ENCODE results near the gene MPEG1.

The MPEG1 gene

DNA sequence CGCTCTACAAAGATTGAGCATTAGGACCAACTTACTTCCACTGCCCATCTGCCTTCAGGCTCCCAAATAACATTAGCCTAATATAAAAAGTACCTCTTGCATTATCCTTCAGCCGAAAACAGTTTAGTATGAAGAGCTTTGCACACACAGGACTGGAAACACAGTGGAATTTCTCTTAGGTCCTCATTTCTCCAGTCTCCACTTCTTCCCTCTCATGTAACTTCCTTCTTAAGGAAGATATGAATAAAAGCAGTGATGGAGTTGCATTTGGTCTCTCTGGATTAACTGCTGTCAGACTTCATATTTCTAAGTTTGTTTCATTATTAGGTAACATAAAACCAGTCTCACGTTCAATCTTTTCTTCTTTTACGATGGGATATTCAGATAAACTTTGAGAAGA, 5.6 kb upstream of the MPEG1 start:
- no peaks in the 10 kb centered on the region for H3K27me3 ChIP-seq (ENCODE audit: insufficient read depth, low read length, poor library complexity, severe bottlenecking)
- H3K9ac ChIP-seq (ENCODE audit: low read depth, low read length, poor library complexity, severe bottlenecking) = no peak overlapping the region
- no peak for TF ChIP-seq EZH2phosphoT487 (IDR thresholded peaks at IDR 0.05; ENCODE audit: borderline replicate concordance)
- TF ChIP-seq, protein P1, sequence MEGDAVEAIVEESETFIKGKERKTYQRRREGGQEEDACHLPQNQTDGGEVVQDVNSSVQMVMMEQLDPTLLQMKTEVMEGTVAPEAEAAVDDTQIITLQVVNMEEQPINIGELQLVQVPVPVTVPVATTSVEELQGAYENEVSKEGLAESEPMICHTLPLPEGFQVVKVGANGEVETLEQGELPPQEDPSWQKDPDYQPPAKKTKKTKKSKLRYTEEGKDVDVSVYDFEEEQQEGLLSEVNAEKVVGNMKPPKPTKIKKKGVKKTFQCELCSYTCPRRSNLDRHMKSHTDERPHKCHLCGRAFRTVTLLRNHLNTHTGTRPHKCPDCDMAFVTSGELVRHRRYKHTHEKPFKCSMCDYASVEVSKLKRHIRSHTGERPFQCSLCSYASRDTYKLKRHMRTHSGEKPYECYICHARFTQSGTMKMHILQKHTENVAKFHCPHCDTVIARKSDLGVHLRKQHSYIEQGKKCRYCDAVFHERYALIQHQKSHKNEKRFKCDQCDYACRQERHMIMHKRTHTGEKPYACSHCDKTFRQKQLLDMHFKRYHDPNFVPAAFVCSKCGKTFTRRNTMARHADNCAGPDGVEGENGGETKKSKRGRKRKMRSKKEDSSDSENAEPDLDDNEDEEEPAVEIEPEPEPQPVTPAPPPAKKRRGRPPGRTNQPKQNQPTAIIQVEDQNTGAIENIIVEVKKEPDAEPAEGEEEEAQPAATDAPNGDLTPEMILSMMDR (conservative IDR thresholded peaks at IDR 0.05; ENCODE audit: low read length) = no peak
- peaks cover 7% of the 10 kb centered on the region for H3K4me1 ChIP-seq (ENCODE audit: insufficient read depth, low read length, poor library complexity, severe bottlenecking)
- no peaks in the 10 kb centered on the region for H3F3A ChIP-seq (ENCODE audit: low read depth)
- no peaks in the 10 kb centered on the region for H3K36me3 ChIP-seq (ENCODE audit: insufficient read depth, low read length)
- H2AFZ ChIP-seq (ENCODE audit: low read length) = no peak overlapping the region
- no peak overlapping the region for H3K4me2 ChIP-seq (ENCODE audit: low read depth, low read length, poor library complexity, severe bottlenecking)
- no peaks in the 10 kb centered on the region for H3K79me2 ChIP-seq (ENCODE audit: insufficient read depth, low read length)
- H3K4me3 ChIP-seq (ENCODE audit: low read length, poor library complexity, severe bottlenecking) = no peak overlapping the region
- no peaks in the 10 kb centered on the region for H4K20me1 ChIP-seq (ENCODE audit: insufficient read depth, low read length, poor library complexity, severe bottlenecking)
- no peaks in the 10 kb centered on the region for H3K9me3 ChIP-seq (ENCODE audit: insufficient read depth, low read depth, low read length)
- no peaks in the 10 kb centered on the region for H3K9me2 ChIP-seq (replicated peaks; ENCODE audit: low read depth, low read length)

DNA sequence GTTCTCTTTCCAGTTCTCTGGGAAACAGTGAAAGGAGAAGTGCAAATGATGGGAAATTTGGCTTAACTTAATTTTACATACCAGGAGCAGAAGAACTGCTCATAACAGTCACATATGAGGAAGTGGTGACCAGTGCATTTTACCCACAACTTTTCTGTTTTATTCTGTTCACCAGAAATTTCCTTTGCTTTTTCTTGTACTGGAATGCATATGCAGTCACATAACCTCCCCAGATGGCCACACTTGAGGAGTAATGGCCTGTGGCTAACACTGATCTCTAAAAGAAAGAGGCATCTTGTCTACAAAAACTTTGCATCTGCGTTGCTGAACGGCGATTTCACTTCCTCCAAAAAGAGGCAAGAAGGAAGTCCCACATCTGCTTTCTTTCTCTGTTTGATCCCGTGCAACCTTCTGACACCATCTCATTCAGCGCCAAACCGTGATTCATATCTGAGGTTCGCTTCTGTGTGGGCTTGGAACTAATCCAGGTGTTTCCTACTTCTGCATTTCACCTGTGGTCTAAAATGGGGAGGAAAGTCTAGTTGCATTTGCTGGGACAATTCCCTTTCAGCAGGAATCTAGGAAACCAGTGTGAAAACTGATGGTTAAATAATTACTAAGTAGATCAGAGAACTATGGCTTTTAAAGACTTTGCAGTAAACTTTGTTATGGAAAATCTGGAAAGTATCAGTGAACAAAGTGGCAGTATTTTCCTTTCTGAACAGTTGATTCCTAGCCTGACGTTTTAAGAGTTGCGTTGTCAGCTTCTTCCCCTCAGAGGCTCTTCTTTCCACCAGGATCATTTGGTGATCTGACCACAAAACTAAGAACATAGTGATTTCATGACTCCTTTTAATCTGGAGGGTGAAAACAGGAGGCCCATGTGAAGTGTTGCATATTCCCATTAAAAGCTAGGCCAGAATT, 4.2 kb upstream of the MPEG1 start:
- Histone ChIP-seq H3K9me2 (replicated peaks; ENCODE audit: low read depth, low read length) (no peaks in the 10 kb centered on the region), H3K4me3 (ENCODE audit: low read length, poor library complexity, severe bottlenecking) (no peak overlapping the region), H3K9me3 (ENCODE audit: insufficient read depth, low read depth, low read length) (no peaks in the 10 kb centered on the region), H3K27me3 (ENCODE audit: insufficient read depth, low read length, poor library complexity, severe bottlenecking) (no peaks in the 10 kb centered on the region), H2AFZ (ENCODE audit: low read length) (peak overlapping the region; percentile 34), H3K79me2 (ENCODE audit: insufficient read depth, low read length) (no peaks in the 10 kb centered on the region), H3K4me1 (ENCODE audit: insufficient read depth, low read length, poor library complexity, severe bottlenecking) (peaks cover 7% of the 10 kb centered on the region), H3K36me3 (ENCODE audit: insufficient read depth, low read length) (no peaks in the 10 kb centered on the region), H3K9ac (ENCODE audit: low read depth, low read length, poor library complexity, severe bottlenecking) (no peak overlapping the region), H3K4me2 (ENCODE audit: low read depth, low read length, poor library complexity, severe bottlenecking) (no peak overlapping the region), H4K20me1 (ENCODE audit: insufficient read depth, low read length, poor library complexity, severe bottlenecking) (no peaks in the 10 kb centered on the region), H3F3A (ENCODE audit: low read depth) (no peaks in the 10 kb centered on the region)
- TF ChIP-seq, protein P1 (conservative IDR thresholded peaks at IDR 0.05; ENCODE audit: low read length) = no peak
- TF ChIP-seq EZH2phosphoT487 (IDR thresholded peaks at IDR 0.05; ENCODE audit: borderline replicate concordance) = no peak

DNA sequence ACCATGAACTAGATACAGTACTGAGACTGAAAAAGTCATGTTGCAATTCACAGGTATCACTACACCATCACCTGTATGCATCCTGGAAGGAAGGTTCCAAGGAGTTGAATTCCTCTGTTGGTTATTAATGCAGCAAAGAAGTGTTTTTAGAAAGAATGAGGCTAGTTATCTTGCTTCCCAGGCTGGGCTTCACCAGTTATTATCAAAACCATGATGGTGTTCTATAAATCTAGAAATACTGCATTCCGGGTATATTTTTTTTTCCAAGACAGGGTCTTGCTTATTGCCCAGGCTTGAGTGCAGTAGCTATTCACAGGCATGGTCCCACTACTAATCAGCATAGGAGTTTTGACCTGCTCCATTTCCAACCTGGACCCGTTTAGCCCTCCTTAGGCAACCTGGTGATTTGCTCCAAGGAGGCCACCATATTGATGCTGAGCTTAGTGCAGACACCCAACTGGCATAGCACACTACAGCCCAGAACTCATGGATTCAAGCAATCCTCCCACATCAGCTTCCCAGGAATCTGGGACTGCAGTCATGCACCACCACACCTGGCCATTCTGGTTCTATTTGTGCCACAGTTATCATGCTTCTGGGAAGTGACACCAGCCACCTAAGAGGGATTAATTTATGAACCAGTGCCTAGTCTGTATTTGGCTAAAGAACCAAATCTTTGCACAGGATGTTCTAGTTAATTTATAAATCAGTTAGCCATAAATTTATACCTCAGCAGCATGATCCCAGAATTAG, 1.6 kb upstream of the MPEG1 start:
- H3K9ac ChIP-seq (ENCODE audit: low read depth, low read length, poor library complexity, severe bottlenecking) = no peak overlapping the region
- no peaks in the 10 kb centered on the region for H3K9me2 ChIP-seq (replicated peaks; ENCODE audit: low read depth, low read length)
- no peaks in the 10 kb centered on the region for H3K9me3 ChIP-seq (ENCODE audit: insufficient read depth, low read depth, low read length)
- H3K4me2 ChIP-seq (ENCODE audit: low read depth, low read length, poor library complexity, severe bottlenecking) = no peak overlapping the region
- peaks cover 7% of the 10 kb centered on the region for H3K4me1 ChIP-seq (ENCODE audit: insufficient read depth, low read length, poor library complexity, severe bottlenecking)
- no peak overlapping the region for H2AFZ ChIP-seq (ENCODE audit: low read length)
- TF ChIP-seq, protein P1 (conservative IDR thresholded peaks at IDR 0.05; ENCODE audit: low read length) = no peak
- TF ChIP-seq EZH2phosphoT487 (IDR thresholded peaks at IDR 0.05; ENCODE audit: borderline replicate concordance) = no peak
- H3K36me3 ChIP-seq (ENCODE audit: insufficient read depth, low read length) = no peaks in the 10 kb centered on the region
- H4K20me1 ChIP-seq (ENCODE audit: insufficient read depth, low read length, poor library complexity, severe bottlenecking) = no peaks in the 10 kb centered on the region
- no peak overlapping the region for H3K4me3 ChIP-seq (ENCODE audit: low read length, poor library complexity, severe bottlenecking)
- H3F3A ChIP-seq (ENCODE audit: low read depth) = no peaks in the 10 kb centered on the region
- no peaks in the 10 kb centered on the region for H3K79me2 ChIP-seq (ENCODE audit: insufficient read depth, low read length)
- H3K27me3 ChIP-seq (ENCODE audit: insufficient read depth, low read length, poor library complexity, severe bottlenecking) = no peaks in the 10 kb centered on the region
